Lung (tissue), 12 donors: ENCODE data around the gene FLYWCH1. TPM values are rescaled to one million over a fixed set of nuclear protein-coding genes. Genes with fewer than 3 reads are reported as not detected.

ENCODE experiments used
- ATAC-seq: fragments of 200-7000 bp; cut with Tn5 transposase; one replicate; pipeline ENCODE4 v1.9.1; 2020; ENCODE audit warnings: moderate number of reproducible peaks; ENCODE audit not compliant: insufficient read depth, low FRiP score
- DNase-seq, 3 donors: peaks; one replicate each; pipeline ENCODE4 v3.0.0-alpha.2; 2013 to 2017
- H3K27ac ChIP-seq, 2 donors: one replicate each; pipeline ENCODE4 v1.5.1; 2013; ENCODE audit warnings: mild to moderate bottlenecking in 2 of 2, moderate library complexity in 2 of 2, control low read depth in 1 of 2, inconsistent platforms in 1 of 2, low read depth in 1 of 2, low read length in 1 of 2
- H3K27me3 ChIP-seq, 3 donors: one replicate each; pipeline ENCODE4 v1.5.1; 2013; ENCODE audit warnings: low read length in 2 of 3; ENCODE audit not compliant: control insufficient read depth in 3 of 3, insufficient read depth in 3 of 3
- H3K36me3 ChIP-seq, 4 donors: one replicate each; pipeline ENCODE4 v1.5.1; 2013; ENCODE audit warnings: low read length in 4 of 4, mild to moderate bottlenecking in 1 of 4, moderate library complexity in 1 of 4; ENCODE audit not compliant: control insufficient read depth in 4 of 4, insufficient read depth in 4 of 4
- H3K4me1 ChIP-seq, 5 donors: one replicate each; pipeline ENCODE4 v1.5.1; 2013; ENCODE audit warnings: low read length in 5 of 5, mild to moderate bottlenecking in 2 of 5, moderate library complexity in 1 of 5; ENCODE audit not compliant: control insufficient read depth in 5 of 5, insufficient read depth in 5 of 5
- H3K4me3 ChIP-seq: one replicate; pipeline ENCODE4 v1.5.1; 2013; ENCODE audit warnings: mild to moderate bottlenecking, control low read depth, moderate library complexity
- H3K9ac ChIP-seq, 2 donors: one replicate each; pipeline ENCODE4 v1.5.1; 2013; ENCODE audit warnings: low read length in 2 of 2, control low read depth in 1 of 2; ENCODE audit not compliant: insufficient read depth in 1 of 2
- H3K9me3 ChIP-seq, 4 donors: one replicate each; pipeline ENCODE4 v1.5.1; 2013; ENCODE audit warnings: low read length in 3 of 4, mild to moderate bottlenecking in 1 of 4, moderate library complexity in 1 of 4; ENCODE audit not compliant: control insufficient read depth in 4 of 4, insufficient read depth in 3 of 4
- CTCF ChIP-seq: IDR thresholded peaks from 2 replicates; pipeline ENCODE4 v1.5.1; 2012; ENCODE audit warnings: mild to moderate bottlenecking; ENCODE audit errors: control extremely low read depth, extremely low read depth
- WGBS, 2 donors: extraction: QIAGEN DNeasy Blood & Tissue Kit; methylation state at CpG; one replicate each; pipeline ENCODE4 v1.1.7; 2013; 5-methylcytosine and 5-hydroxymethylcytosine counted together
- polyA plus RNA-seq, 2 donors: library from polyadenylated mRNA; stranded (reverse); fragments of 200-250 nt; gene quantifications; one replicate each; pipeline ENCODE4 v1.2.1, GENCODE V29; 2013
- total RNA-seq, 2 donors: library from RNA; depleted of rRNA in 1 of 2; stranded (reverse); fragments of >200 nt in 1 of 2; gene quantifications; one replicate each; pipeline ENCODE4 v1.2.1, GENCODE V29; 2014 to 2021
- donor health status: control.
- donor health status: control.
- donor health status: Bipolar disorder and iron deficiency.
- donor health status: healthy.
- donor health status: DM: yes; HTN: yes; CAD: no.

The FLYWCH1 gene
- total and polyA plus RNA-seq, 4 donors, result 13.3 to 34.3 (median 21.4) TPM

GRCh38 chr16:2867661-2867986, 44.1 kb upstream of the FLYWCH1 start:
- no peak for TF ChIP-seq CTCF
- H3K27ac ChIP-seq, result peak overlapping the region; percentile 94
- H3K9ac ChIP-seq, result no peak overlapping the region
- H3K27me3 ChIP-seq, result peaks cover 0 to 24% (median 19%) of the 10 kb centered on the region in 3 donors
- peaks cover 0 to 4% (median 0%) of the 10 kb centered on the region in 5 donors for H3K4me1 ChIP-seq
- no peaks in the 10 kb centered on the region for H3K9me3 ChIP-seq
- peak overlapping the region; percentile 33 for H3K4me3 ChIP-seq
- WGBS, 2 donors, result 18 to 51% methylated on average over 8 of the region's 8 CpGs
- no peak for DNase-seq
- no peak for ATAC-seq
- no peaks in the 10 kb centered on the region for H3K36me3 ChIP-seq

GRCh38 chr16:2867987-2868789, 43.5 kb upstream of the FLYWCH1 start:
- peak overlapping the region in 1 of 2 donors; percentile 62 for H3K9ac ChIP-seq
- peak; percentile 93 to 95 (median 94) for DNase-seq
- WGBS, 2 donors, result 0% methylated on average over 45 of the region's 45 CpGs
- peak; percentile 98 for ATAC-seq
- peaks cover 0 to 4% (median 0%) of the 10 kb centered on the region in 5 donors for H3K4me1 ChIP-seq
- H3K36me3 ChIP-seq, result no peaks in the 10 kb centered on the region
- TF ChIP-seq CTCF, result peak; percentile 94
- H3K27ac ChIP-seq, result peak overlapping the region; percentile 94
- H3K4me3 ChIP-seq, result peak overlapping the region; percentile 50
- no peaks in the 10 kb centered on the region for H3K9me3 ChIP-seq
- peaks cover 0 to 26% (median 21%) of the 10 kb centered on the region in 3 donors for H3K27me3 ChIP-seq

GRCh38 chr16:2871926-2872325, 39.8 kb upstream of the FLYWCH1 start:
- Histone ChIP-seq H3K4me3 (no peak overlapping the region), H3K27ac (no peak overlapping the region), H3K9ac (no peak overlapping the region), H3K36me3 (no peaks in the 10 kb centered on the region), H3K9me3 (no peaks in the 10 kb centered on the region), H3K27me3 (peaks cover 0 to 12% (median 4%) of the 10 kb centered on the region in 3 donors), H3K4me1 (peaks cover 0 to 4% (median 0%) of the 10 kb centered on the region in 5 donors)
- WGBS, 2 donors, result 82 to 88% methylated on average over 6 of the region's 6 CpGs
- DNase-seq, result no peak
- TF ChIP-seq CTCF, result no peak
- no peak for ATAC-seq
